Stimulated activated CD4-positive, alpha-beta T cell treated with anti-CD3 and anti-CD28 coated beads, TNF-alpha, amount 100 ng/mL, for 1 hour (primary cell): Measurements from ENCODE around the gene TEK.

Source experiments
- DNase-seq, 3 donors: peaks; one replicate each; pipeline ENCODE4 v3.0.0-alpha.2; 2020; ENCODE audit warnings: low read depth in 3 of 3, low spot score in 1 of 3

Gene TEK

GRCh38 chr9:27118916-27119315 is 9.9 kb downstream of the TEK start:
- no peak for DNase-seq

DNA sequence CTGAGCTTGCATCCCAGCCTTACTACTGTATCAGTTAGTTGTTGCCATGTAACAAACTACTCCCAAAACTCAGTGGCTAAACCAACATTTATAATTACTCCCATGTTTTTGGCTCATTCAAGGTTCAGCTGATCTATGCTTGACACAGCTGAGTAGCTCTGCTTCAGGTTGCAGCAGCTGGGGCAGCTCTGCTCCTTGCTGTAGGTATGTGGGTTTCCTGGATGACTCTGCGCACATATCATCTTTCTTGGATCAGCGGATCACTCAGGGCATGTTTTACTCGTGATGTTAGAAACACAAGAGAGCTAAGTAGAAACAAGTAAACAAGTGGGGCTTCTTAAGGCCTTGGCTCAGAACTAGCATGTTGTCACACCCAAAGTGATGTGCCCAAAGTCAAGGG is 15.1 kb downstream of the TEK start:
- DNase-seq: no peak

DNA sequence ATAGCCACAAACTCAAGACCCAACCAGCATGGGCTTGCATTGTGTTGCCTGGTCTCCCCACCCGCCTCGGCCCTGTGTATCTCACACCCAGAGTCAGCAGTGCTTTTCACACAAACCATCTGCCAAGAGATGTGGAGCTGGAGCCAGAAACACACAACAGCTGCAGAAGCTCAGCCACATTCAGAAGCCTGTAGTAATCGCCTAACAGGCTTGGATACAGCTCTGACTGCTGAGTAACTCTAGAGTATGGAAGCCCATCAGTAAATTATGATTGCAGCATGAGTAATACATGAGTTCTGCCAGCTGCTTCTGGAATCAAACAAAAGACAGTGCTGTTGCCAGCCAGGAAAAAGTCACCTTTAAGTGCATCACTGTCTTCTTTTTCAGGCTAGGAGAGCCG is 16.0 kb downstream of the TEK start:
- DNase-seq: no peak

GRCh38 chr9:27125936-27126335 is 16.9 kb downstream of the TEK start:
- DNase-seq: no peak

DNA sequence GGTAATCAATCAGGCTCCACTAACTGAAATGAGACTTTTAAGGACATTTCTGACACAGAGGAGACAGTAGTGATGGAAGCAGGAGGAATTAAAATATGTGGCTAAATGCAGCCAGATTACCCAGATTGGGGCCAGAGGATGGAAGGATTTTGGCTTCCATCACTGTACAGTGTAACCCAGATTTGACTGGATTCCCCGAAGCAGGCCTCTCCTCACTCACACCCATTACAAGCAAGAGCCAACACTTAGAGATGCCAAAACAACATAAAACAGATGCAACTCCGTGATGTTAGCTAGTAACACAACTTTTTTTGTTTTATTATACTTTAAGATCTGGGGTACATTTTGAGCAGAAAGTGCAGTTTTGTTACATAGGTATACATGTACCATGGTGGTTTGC is 17.6 kb downstream of the TEK start:
- DNase-seq: no peak

DNA sequence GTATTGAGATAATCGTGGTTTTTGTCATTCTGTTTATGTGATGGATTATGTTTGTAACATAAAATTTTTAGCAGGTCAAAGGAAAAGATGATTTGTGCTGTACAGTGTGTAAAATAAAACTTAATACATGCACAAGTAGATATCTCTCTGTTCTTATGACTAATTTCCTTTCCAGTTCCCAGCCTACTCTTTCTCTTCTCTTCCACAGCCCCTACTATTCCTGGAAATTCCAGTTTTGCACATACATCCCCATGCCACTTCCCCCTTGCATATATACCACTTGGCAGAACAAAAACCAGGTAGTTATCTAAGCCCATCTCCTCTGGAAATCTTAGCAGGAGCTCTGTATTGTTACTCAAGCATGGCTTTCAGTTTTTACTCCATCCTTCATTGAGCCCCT is 20.2 kb downstream of the TEK start:
- no peak for DNase-seq

- DNase-seq: no peak
Observed at GRCh38 chr9:27131731-27132130, 22.7 kb downstream of the TEK start.

GRCh38 chr9:27133817-27134216 is 24.8 kb downstream of the TEK start:
- no peak for DNase-seq

DNA sequence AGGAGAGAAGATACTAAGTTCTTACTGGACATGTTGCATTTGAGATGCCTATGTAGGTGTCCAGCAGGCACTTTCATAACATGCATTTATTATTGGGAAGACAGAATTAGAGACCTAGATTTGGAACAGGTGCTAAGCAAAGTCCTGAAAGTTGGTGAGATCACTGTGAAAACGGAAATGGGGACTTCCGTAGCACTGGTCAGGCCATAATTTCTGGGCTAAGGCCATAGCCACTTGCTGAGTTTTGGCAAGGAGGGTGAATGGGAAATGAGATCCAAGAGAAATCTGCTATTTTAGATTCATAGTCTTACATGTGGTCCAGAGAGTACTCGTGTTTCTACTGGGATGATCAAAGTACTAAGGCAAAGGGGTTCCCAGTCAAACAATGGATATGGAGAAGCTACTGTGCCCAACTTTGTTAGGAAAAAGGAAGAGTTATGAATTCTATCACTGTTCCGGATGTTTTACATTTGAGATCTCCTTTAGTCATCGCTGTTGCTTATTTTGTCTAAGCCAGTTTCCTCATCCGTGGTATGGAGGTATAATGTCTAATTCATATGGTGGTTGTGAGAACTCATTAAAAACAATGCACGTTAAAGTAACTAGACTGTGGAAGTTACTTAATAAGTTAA is 33.4 kb downstream of the TEK start:
- no peak for DNase-seq

GRCh38 chr9:27145143-27145542 is 36.1 kb downstream of the TEK start:
- DNase-seq: no peak

DNA sequence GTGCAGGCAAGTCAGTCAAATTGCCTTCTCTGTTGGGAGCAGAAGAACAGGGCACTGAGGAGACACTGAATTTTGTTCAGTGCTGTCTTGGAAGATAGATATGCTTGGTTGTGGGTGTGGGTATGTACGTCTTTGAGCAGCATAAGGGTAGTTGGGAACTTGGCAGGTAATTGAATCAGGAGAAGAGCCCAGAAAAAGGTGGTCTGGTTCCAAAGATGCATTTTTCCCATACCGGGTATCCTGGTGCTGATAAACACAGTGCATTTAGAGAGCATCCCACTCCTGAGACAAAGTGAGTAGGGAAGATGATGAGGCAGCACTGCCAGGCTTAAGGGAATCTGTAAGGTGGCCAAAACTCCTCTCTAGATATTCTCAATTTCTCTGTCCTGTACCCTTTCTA is 40.6 kb downstream of the TEK start:
- DNase-seq: no peak

- no peak for DNase-seq
Observed at GRCh38 chr9:27150746-27151406, 41.9 kb downstream of the TEK start.

GRCh38 chr9:27151693-27152404 is 42.8 kb downstream of the TEK start:
- DNase-seq: no peak

DNA sequence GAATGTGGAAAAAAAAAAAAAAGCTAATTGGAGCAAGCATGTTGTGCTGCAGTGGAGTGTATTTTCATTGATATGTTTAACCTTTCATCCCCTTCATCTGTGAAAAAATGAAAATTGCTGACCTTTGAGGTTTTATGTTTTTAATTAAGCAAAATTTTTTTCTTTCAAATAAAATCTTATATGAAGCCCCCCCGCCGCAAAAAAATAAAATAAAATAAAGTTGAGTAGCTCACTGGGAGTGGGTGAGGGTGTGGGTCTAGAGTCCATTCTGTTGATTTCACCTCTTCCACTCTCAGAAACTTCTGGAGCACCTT is 43.3 kb downstream of the TEK start:
- no peak for DNase-seq

DNA sequence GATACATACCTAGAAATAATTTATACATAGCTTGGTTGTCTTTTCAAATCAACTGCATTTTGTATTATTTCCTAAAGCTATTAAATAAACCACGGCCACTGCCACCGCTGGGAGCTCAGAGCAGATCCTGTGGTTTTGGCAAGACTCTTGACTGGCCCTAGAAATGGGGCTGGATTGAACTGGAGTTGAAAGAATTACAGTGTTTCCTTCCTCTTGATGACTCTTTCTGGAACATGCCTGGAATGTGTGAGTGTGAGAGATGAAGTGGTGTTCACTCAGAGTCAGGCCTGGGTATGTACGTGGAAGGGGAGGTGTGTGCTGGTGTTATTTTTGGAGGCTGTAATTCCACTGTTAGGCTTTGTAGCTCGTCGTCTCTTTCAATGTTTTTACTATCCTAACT is 45.9 kb downstream of the TEK start:
- DNase-seq: no peak

- no peak for DNase-seq
Observed at GRCh38 chr9:27157097-27157496, 48.1 kb downstream of the TEK start.

DNA sequence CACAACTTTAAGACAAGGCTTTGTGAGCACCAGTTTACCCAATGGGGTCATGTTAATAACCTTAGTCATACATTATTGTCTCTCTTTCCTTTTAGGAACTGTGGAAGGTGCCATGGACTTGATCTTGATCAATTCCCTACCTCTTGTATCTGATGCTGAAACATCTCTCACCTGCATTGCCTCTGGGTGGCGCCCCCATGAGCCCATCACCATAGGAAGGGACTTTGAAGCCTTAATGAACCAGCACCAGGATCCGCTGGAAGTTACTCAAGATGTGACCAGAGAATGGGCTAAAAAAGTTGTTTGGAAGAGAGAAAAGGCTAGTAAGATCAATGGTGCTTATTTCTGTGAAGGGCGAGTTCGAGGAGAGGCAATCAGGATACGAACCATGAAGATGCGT is 48.7 kb downstream of the TEK start:
- DNase-seq: no peak

- DNase-seq: no peak
Observed at GRCh38 chr9:27160636-27161035, 51.6 kb downstream of the TEK start.

GRCh38 chr9:27162045-27162444 is 53.0 kb downstream of the TEK start:
- no peak for DNase-seq

- no peak for DNase-seq
Observed at GRCh38 chr9:27165068-27165467, 56.0 kb downstream of the TEK start.

DNA sequence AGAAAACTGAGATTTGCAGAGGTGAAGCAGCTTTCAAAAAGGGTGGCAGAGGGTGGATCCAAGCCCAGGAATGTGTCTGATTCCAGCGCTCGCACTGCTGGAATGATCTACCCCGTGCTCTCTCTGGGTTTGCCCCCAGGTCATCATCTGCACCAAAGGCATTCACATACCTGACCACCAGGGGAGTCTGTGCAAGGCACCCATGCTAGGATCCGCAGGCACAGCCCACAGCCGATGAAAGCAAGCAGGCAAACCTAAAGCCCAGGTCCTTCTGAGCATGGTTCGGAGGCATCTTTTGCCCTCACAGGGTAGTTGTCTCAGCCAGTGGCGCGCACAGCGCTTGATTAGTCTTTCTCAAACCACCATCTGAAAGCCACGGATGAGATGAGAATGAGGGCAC is 56.6 kb downstream of the TEK start:
- DNase-seq: no peak

GRCh38 chr9:27168496-27168895 is 59.5 kb downstream of the TEK start:
- no peak for DNase-seq

- no peak for DNase-seq
Observed at GRCh38 chr9:27168951-27169350, 59.9 kb downstream of the TEK start.
